ENCODE measurements around the gene GLYATL3.
"Not testable (repeated sequence)": the region's sequence is repeated elsewhere in the genome, so short reads cannot be mapped to it uniquely, and the experiment has no call there.

GLYATL3 gene

DNA sequence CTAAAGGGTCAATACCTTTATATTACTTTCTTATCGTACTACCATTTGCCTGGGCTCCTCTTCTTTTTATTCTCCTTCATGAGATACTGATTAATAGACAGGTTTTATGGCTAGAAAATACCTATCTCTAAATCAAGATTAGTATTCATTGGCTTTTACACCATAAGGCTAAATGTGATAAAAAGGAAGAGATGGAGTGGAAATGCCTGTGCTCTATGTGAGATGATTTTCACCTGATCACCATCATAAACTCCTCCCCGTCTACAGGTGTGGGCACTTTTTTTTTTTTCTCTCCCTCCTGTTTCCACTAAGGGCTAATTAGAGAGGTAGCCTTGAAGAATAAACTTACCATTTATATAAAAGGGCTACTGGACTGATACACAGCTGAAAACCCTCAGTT, at the start of gene GLYATL3:
Gene GLYATL3, plus strand, starts transcription at position 301 of the 400 bp plus-strand sequence. CDS start 12,068 bp downstream, outside the sequence.
- no peak for TF ChIP-seq POLR2A (IDR thresholded peaks at IDR 0.05; ENCODE audit: low read length)
- no peak for TF ChIP-seq GATA1 (IDR thresholded peaks at IDR 0.05; ENCODE audit: low read depth, low read length)
- no peak for DNase-seq

- peak in 1 of 2 experiments; percentile 14 for DNase-seq
- no peak for TF ChIP-seq GATA1 (IDR thresholded peaks at IDR 0.05; ENCODE audit: low read depth, low read length)
Observed at GRCh38 chr6:49453221-49453620, 46.5 kb upstream of the GLYATL3 start.

- DNase-seq: no peak
- no peak for TF ChIP-seq POLR2A (IDR thresholded peaks at IDR 0.05; ENCODE audit: low read length)
- TF ChIP-seq GATA1 (IDR thresholded peaks at IDR 0.05; ENCODE audit: low read depth, low read length): no peak
Observed at GRCh38 chr6:49454787-49455709, 44.7 kb upstream of the GLYATL3 start.

DNA sequence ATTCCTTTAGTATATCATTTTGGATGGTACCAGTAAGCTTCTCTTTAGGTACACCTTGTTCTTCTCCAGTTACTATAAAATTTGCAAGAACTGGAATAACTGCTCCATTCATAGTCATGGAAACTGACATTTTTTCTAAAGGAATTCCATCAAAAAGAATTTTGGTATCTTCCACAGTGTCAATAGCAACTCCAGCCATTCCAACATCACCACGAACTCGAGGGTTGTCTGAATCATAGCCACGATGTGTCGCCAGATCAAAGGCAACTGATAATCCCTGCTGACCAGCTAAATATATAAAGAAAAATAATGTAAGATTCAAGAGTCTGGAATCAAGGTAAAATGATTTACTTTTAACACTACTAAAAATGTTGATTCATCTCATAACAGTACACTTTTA, 42.0 kb upstream of the GLYATL3 start:
- no peak for DNase-seq
- TF ChIP-seq POLR2A (IDR thresholded peaks at IDR 0.05; ENCODE audit: low read length): no peak
- no peak for TF ChIP-seq GATA1 (IDR thresholded peaks at IDR 0.05; ENCODE audit: low read depth, low read length)

- TF ChIP-seq POLR2A (IDR thresholded peaks at IDR 0.05; ENCODE audit: low read length): no peak
- no peak for TF ChIP-seq GATA1 (IDR thresholded peaks at IDR 0.05; ENCODE audit: low read depth, low read length)
- DNase-seq: peak in 1 of 2 experiments; percentile 59
Observed at GRCh38 chr6:49462071-49462470, 37.7 kb upstream of the GLYATL3 start.

DNA sequence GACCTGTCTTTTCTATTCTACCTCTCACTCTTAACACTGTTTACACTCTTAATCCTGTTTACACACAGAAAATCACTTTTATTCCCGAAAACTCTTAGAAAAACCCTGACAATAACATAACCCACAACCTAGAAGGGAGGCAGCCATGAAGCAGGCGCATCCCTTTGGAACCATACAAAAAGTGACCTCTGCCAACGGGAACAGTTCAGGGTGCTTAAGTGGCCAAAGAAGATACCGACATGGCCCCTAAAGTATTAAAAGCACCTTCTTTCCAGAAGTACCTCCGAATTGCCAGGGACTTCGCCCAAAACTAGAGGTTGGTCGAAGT, 37.2 kb upstream of the GLYATL3 start:
- peak; percentile 57 to 78 for DNase-seq
- no peak for TF ChIP-seq POLR2A (IDR thresholded peaks at IDR 0.05; ENCODE audit: low read length)
- no peak for TF ChIP-seq GATA1 (IDR thresholded peaks at IDR 0.05; ENCODE audit: low read depth, low read length)

DNA sequence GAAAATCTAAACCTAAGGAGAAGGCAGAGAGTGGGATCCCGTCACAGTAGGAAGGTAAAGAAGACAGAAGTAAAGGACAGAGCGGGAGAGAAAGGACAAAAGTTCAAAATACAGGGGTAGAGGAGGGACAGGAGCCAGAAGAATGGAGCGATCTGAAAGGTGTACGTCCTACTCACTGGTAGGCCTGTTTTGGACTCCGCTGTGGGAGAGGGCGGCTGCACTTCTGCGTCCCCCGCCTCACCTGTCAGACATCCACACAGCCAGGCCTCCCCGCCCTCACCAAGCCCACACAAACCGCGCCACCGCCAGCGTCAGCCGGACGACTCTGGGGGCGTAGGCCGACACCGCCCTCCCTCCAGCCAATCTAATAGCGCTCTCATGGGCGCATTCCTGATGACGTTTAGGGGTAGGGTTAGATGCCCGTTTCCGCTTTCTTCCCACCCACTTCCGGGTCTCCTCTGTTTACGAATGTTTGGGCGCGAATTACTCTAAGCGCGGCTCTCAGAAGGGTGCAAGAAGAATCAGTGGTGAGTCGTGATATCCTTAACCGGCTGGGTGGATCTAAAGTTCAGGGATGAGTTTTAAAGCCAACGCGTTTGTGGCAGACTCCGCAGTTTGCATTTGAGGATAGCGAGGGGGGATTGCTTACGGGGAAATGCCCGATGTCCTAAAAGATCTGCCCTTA, 36.7 kb upstream of the GLYATL3 start, which contains the start of the genes CENPQ and MMUT:
Gene CENPQ, plus strand, starts transcription at position 444 of the 685 bp plus-strand sequence. CDS start 6,807 bp downstream, outside the sequence.
Gene MMUT, minus strand, starts transcription at position 327 of the 685 bp plus-strand sequence. CDS start 3,787 bp downstream, outside the sequence.
- TF ChIP-seq GATA1 (IDR thresholded peaks at IDR 0.05; ENCODE audit: low read depth, low read length) (no peak), POLR2A (IDR thresholded peaks at IDR 0.05; ENCODE audit: low read length) (peak; percentile 96)
- peak; percentile 98 for DNase-seq

DNA sequence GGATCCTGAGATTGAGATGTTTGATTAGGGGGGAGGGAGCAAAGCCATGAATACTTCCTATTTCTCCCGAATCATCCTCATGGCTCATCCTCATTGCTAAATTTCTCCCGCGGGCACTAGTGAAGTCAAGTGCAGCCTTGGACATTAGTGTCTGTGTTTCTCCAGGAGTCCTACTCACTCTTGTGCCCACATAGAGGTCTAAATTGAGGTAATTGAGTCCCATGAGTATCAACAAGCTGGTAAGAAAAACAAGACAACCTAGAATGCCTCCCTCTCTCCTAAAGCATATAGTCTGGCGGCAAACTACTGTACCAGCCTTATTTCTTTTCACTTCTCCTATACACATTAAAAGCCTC, 36.1 kb upstream of the GLYATL3 start:
- no peak for DNase-seq
- TF ChIP-seq GATA1 (IDR thresholded peaks at IDR 0.05; ENCODE audit: low read depth, low read length) (no peak), POLR2A (IDR thresholded peaks at IDR 0.05; ENCODE audit: low read length) (no peak)

DNA sequence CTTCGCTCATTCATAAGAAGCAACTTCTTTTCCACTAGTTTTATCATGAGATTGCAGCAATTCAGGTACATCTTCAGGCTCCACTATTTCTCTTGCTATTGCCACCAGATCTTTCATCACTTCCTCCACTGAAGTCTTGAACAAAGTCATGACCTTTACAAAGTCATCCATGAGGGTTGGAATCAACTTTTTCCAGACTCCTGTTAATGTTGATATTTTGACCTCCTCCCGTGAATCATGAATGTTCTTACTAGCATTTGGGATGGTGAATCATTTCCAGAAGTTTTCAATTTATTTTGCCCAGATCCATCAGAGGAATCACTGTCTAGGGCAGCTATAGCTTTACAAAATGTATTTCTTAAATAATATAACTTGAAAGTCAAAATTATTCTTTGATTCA, 35.0 kb upstream of the GLYATL3 start:
- DNase-seq: peak in 1 of 2 experiments; percentile 29
- TF ChIP-seq GATA1 (IDR thresholded peaks at IDR 0.05; ENCODE audit: low read depth, low read length) (no peak), POLR2A (IDR thresholded peaks at IDR 0.05; ENCODE audit: low read length) (no peak)

- TF ChIP-seq POLR2A (IDR thresholded peaks at IDR 0.05; ENCODE audit: low read length) (no peak), GATA1 (IDR thresholded peaks at IDR 0.05; ENCODE audit: low read depth, low read length) (no peak)
- DNase-seq: no peak
Observed at GRCh38 chr6:49468042-49468441, 31.7 kb upstream of the GLYATL3 start.

DNA sequence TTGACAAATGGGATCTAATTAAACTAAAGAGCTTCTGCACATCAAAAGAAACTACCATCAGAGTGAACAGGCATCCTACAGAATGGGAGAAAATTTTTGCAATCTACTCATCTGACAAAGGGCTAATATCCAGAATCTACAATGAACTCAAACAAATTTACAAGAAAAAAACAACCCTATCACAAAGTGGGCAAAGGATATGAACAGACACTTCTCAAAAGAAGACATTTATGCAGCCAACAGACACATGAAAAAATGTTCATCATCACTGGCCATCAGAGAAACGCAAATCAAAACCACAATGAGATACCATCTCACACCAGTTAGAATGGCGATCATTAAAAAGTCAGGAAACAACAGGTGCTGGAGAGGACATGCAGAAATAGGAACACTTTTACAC, 23.2 kb upstream of the GLYATL3 start:
- not testable (repeated sequence) for DNase-seq

DNA sequence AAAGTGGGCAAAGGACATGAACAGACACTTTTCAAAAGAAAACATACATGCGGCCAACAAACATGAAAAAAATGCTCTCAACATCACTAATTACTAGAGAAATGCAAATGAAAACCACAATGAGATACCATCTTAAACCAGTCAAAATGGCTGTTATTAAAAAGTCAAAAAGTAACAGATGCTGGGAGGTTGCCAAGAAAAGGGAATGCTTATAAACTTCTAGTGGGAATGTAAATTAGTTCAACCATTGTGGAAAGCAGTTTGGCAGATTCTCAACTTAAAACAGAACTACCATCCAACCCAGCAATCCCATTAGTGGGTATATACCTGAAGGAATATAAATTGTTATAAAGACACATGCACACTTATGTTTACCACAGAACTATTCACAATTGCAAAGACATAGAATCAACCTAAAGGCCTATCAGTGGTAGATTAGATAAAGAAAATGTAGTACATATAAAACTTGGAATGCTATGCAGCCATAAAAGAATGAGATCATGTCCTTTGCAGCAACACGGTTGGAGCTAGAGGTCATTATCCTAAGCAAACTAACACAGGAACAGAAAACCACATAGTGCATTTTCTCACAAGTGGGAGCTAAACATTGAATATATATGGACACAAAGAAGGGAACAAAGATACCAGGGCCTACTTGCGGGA, 20.3 kb upstream of the GLYATL3 start:
- TF ChIP-seq GATA1 (IDR thresholded peaks at IDR 0.05; ENCODE audit: low read depth, low read length) (no peak), POLR2A (IDR thresholded peaks at IDR 0.05; ENCODE audit: low read length) (no peak)
- no peak for DNase-seq

DNA sequence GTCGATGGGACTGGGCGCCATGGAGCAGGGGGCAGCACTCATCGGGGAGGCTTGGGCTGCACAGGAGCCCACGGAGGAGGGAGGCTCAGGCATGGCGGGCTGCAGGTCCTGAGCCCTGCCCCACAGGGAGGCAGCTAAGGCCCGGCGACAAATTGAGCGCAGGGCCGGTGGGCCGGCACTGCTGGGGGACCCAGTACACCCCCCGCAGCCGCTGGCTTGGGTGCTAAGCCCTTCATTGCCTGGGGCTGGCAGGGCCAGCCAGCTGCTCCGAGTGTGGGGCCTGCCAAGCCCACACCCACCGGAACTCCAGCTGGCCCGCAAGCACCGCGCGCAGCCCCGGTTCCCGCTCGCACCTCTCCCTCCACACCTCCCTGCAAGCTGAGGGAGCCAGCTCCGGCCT, 17.9 kb upstream of the GLYATL3 start:
- not testable (repeated sequence) for DNase-seq

DNA sequence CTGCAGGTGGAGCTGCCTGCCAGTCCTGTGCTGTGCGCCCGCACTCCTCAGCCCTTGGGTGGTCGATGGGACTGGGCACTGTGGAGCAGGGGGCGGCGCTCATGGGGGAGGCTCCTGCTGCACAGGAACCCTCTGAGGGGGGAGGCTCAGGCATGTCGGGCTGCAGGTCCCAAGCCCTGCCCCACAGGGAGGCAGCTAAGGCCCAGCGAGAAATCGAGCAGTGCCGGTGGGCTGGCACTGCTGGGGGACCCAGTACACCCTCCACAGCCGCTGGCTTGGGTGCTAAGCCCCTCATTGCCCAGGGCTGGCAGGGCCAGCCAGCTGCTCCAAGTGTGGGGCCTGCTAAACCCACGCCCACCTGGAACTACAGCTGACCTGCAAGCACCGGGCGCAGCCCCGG, 16.3 kb upstream of the GLYATL3 start:
- not testable (repeated sequence) for DNase-seq

Measured in erythroblast (primary cell).